ENCODE data around the gene ATP11A.
"Not testable (repeated sequence)": the region's sequence is repeated elsewhere in the genome, so short reads cannot be mapped to it uniquely, and the experiment has no call there.

Gene ATP11A

GRCh38 chr13:112709316-112709715 is 19.5 kb downstream of the ATP11A start:
- DNase-seq (ENCODE audit: low read depth in 2 of 2, low spot score in 1 of 2) = not testable (repeated sequence)

- no peak for DNase-seq (ENCODE audit: low read depth in 2 of 2, low spot score in 1 of 2)
Observed at GRCh38 chr13:112709825-112710783, 20.3 kb downstream of the ATP11A start.

GRCh38 chr13:112710855-112711527 is 21.2 kb downstream of the ATP11A start:
- DNase-seq (ENCODE audit: low read depth in 2 of 2, low spot score in 1 of 2) = no peak

- DNase-seq (ENCODE audit: low read depth in 2 of 2, low spot score in 1 of 2) = no peak
Observed at GRCh38 chr13:112711528-112712265, 21.9 kb downstream of the ATP11A start.

GRCh38 chr13:112712451-112713207 is 22.8 kb downstream of the ATP11A start:
- DNase-seq (ENCODE audit: low read depth in 2 of 2, low spot score in 1 of 2) = no peak

GRCh38 chr13:112713517-112714253 is 23.8 kb downstream of the ATP11A start:
- no peak for DNase-seq (ENCODE audit: low read depth in 2 of 2, low spot score in 1 of 2)

GRCh38 chr13:112714376-112715174 is 24.7 kb downstream of the ATP11A start:
- no peak for DNase-seq (ENCODE audit: low read depth in 2 of 2, low spot score in 1 of 2)

- no peak for DNase-seq (ENCODE audit: low read depth in 2 of 2, low spot score in 1 of 2)
Observed at GRCh38 chr13:112715210-112715609, 25.4 kb downstream of the ATP11A start.

GRCh38 chr13:112715715-112716460 is 26.1 kb downstream of the ATP11A start:
- no peak for DNase-seq (ENCODE audit: low read depth in 2 of 2, low spot score in 1 of 2)

- DNase-seq (ENCODE audit: low read depth in 2 of 2, low spot score in 1 of 2) = no peak
Observed at GRCh38 chr13:112716461-112716820, 26.6 kb downstream of the ATP11A start.

- no peak for DNase-seq (ENCODE audit: low read depth in 2 of 2, low spot score in 1 of 2)
Observed at GRCh38 chr13:112716841-112717520, 27.1 kb downstream of the ATP11A start.

- no peak for DNase-seq (ENCODE audit: low read depth in 2 of 2, low spot score in 1 of 2)
Observed at GRCh38 chr13:112718318-112718717, 28.5 kb downstream of the ATP11A start.

GRCh38 chr13:112719016-112719415 is 29.2 kb downstream of the ATP11A start:
- DNase-seq (ENCODE audit: low read depth in 2 of 2, low spot score in 1 of 2) = no peak

- no peak for DNase-seq (ENCODE audit: low read depth in 2 of 2, low spot score in 1 of 2)
Observed at GRCh38 chr13:112719556-112719955, 29.7 kb downstream of the ATP11A start.

- no peak for DNase-seq (ENCODE audit: low read depth in 2 of 2, low spot score in 1 of 2)
Observed at GRCh38 chr13:112720251-112720650, 30.4 kb downstream of the ATP11A start.

- no peak for DNase-seq (ENCODE audit: low read depth in 2 of 2, low spot score in 1 of 2)
Observed at GRCh38 chr13:112720814-112721197, 31.0 kb downstream of the ATP11A start.

GRCh38 chr13:112721198-112722104 is 31.6 kb downstream of the ATP11A start:
- DNase-seq (ENCODE audit: low read depth in 2 of 2, low spot score in 1 of 2) = no peak
